ENCODE measurements around the gene CLCF1. TPM values are rescaled to one million over a fixed set of nuclear protein-coding genes. Genes with fewer than 3 reads are reported as not detected.

Gene CLCF1
- total and polyA plus RNA-seq, 2 experiments from 2014 or later: 0.16 to 2.4 TPM

GRCh38 chr11:67356387-67356863 lies 17.0 kb downstream of the CLCF1 start:
- no peak for TF ChIP-seq CTCF (IDR thresholded peaks at IDR 0.05; ENCODE audit: low read depth, low read length)
- H3K27ac ChIP-seq: no peak overlapping the region
- H3K4me1 ChIP-seq (ENCODE audit: low read depth): peaks cover 10% of the 10 kb centered on the region
- no peak overlapping the region for H3K4me3 ChIP-seq
- H3K27me3 ChIP-seq: no peaks in the 10 kb centered on the region
- DNase-seq (ENCODE audit: low read depth in 1 of 2, low spot score in 1 of 2): no peak
- H3K9me3 ChIP-seq (ENCODE audit: low read depth): no peaks in the 10 kb centered on the region
- no peaks in the 10 kb centered on the region for H3K36me3 ChIP-seq

- Histone ChIP-seq H3K9me3 (ENCODE audit: low read depth) (no peaks in the 10 kb centered on the region), H3K27me3 (no peaks in the 10 kb centered on the region), H3K4me1 (ENCODE audit: low read depth) (peaks cover 10% of the 10 kb centered on the region), H3K4me3 (no peak overlapping the region), H3K27ac (no peak overlapping the region), H3K36me3 (no peaks in the 10 kb centered on the region)
- no peak for DNase-seq (ENCODE audit: low read depth in 1 of 2, low spot score in 1 of 2)
- no peak for TF ChIP-seq CTCF (IDR thresholded peaks at IDR 0.05; ENCODE audit: low read depth, low read length)
Observed at GRCh38 chr11:67355794-67356386, 17.5 kb downstream of the CLCF1 start.

- H3K27ac ChIP-seq: no peak overlapping the region
- H3K9me3 ChIP-seq (ENCODE audit: low read depth): no peaks in the 10 kb centered on the region
- no peak for TF ChIP-seq CTCF (IDR thresholded peaks at IDR 0.05; ENCODE audit: low read depth, low read length)
- no peak overlapping the region for H3K4me3 ChIP-seq
- H3K27me3 ChIP-seq: no peaks in the 10 kb centered on the region
- H3K36me3 ChIP-seq: no peaks in the 10 kb centered on the region
- no peak for DNase-seq (ENCODE audit: low read depth in 1 of 2, low spot score in 1 of 2)
- peaks cover 10% of the 10 kb centered on the region for H3K4me1 ChIP-seq (ENCODE audit: low read depth)
Observed at GRCh38 chr11:67355023-67355793, 18.2 kb downstream of the CLCF1 start.

GRCh38 chr11:67354075-67355022 lies 19.0 kb downstream of the CLCF1 start:
- Histone ChIP-seq H3K36me3 (no peaks in the 10 kb centered on the region), H3K4me1 (ENCODE audit: low read depth) (peaks cover 10% of the 10 kb centered on the region), H3K9me3 (ENCODE audit: low read depth) (no peaks in the 10 kb centered on the region), H3K4me3 (peak overlapping the region; percentile 67), H3K27me3 (no peaks in the 10 kb centered on the region), H3K27ac (peak overlapping the region; percentile 91)
- peak in 1 of 2 donors; percentile 93 for DNase-seq (ENCODE audit: low read depth in 1 of 2, low spot score in 1 of 2)
- peak; percentile 4 for TF ChIP-seq CTCF (IDR thresholded peaks at IDR 0.05; ENCODE audit: low read depth, low read length)

- Histone ChIP-seq H3K27me3 (no peaks in the 10 kb centered on the region), H3K4me3 (peak within 1 kb of the TSS; percentile 67), H3K9me3 (ENCODE audit: low read depth) (no peaks in the 10 kb centered on the region), H3K36me3 (no peaks in the 10 kb centered on the region), H3K27ac (peak within 1 kb of the TSS; percentile 91), H3K4me1 (ENCODE audit: low read depth) (peaks cover 10% of the 10 kb centered on the region)
- peak; percentile 97 to 99 for DNase-seq (ENCODE audit: low read depth in 1 of 2, low spot score in 1 of 2)
- no peak for TF ChIP-seq CTCF (IDR thresholded peaks at IDR 0.05; ENCODE audit: low read depth, low read length)
Observed at GRCh38 chr11:67353317-67354074, 19.9 kb downstream of the CLCF1 start, which contains the start of gene POLD4. TSS of gene POLD4 (minus strand) at chr11:67353546. CDS start at chr11:67353399, 147 bp downstream.

Measured in cardiac muscle cell (in vitro differentiated cells and primary cell).